ENCODE results near the gene PDSS2. TPM values are rescaled to one million over a fixed set of nuclear protein-coding genes. Genes with fewer than 3 reads are reported as not detected.

Gene PDSS2
- polyA plus RNA-seq, 3 donors: 10.1 to 13.9 (median 13.3) TPM

DNA sequence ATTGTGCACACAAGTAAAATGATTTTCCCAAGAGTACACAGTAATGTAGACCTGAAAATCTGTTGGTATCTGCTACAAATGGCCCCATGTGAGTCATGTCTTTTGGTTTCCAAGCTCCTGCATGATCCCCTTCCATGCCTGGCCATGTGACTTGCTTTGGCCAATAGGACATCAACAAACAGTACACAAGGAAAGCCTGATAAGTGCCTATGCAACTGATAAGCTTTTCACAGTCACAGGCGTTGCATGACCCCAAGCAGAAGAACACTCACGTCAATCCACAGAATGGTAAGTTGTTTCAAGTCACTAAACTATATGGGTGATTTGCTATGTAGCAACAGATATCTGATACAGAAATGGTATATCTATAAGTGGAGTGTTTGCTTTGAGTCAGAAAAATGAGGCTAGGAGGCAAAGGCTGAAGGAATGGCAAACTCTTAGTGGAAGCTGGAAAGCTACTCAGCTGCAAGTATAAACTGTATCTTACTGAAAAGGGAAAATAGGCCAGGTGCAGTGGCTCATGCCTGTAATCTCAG lies 184.0 kb downstream of the PDSS2 start:
- Histone ChIP-seq H3K27me3 (ENCODE audit: control insufficient read depth in 2 of 2, insufficient read depth in 2 of 2, low read length in 2 of 2) (no peaks in the 10 kb centered on the region), H4K20me1 (ENCODE audit: insufficient read depth, low read length) (no peaks in the 10 kb centered on the region), H3K9ac (ENCODE audit: insufficient read depth, low read length, poor library complexity, severe bottlenecking) (no peak overlapping the region), H2AFZ (ENCODE audit: insufficient read depth, low read depth, low read length, poor library complexity, severe bottlenecking) (no peak overlapping the region), H3K4me1 (ENCODE audit: control insufficient read depth in 1 of 2, insufficient read depth in 2 of 2, low read length in 2 of 2) (no peaks in the 10 kb centered on the region), H3K79me2 (ENCODE audit: insufficient read depth, low read length) (no peaks in the 10 kb centered on the region), H3K4me2 (replicated peaks; ENCODE audit: extremely low read depth, low read length, poor library complexity, severe bottlenecking) (no peak overlapping the region), H3K9me3 (replicated peaks in 1 of 2; ENCODE audit: control insufficient read depth in 1 of 2, insufficient read depth in 1 of 2, low read length in 2 of 2) (no peaks in the 10 kb centered on the region), H3K36me3 (replicated peaks in 1 of 2; ENCODE audit: control insufficient read depth in 1 of 2, insufficient read depth in 2 of 2, low read length in 2 of 2) (peaks cover 0 to 5% of the 10 kb centered on the region in 2 donors), H3K27ac (ENCODE audit: low read depth in 1 of 2, low read length in 2 of 2) (no peak overlapping the region), H3K4me3 (replicated peaks in 1 of 3; ENCODE audit: low read depth in 2 of 3, low read length in 3 of 3) (no peak overlapping the region)
- no peaks in the 10 kb centered on the region for H3K27me3 Mint-ChIP-seq (ENCODE audit: low read depth in 3 of 3)
- no peaks in the 10 kb centered on the region for H3K4me1 Mint-ChIP-seq
- H3K36me3 Mint-ChIP-seq: peaks cover 7 to 8% of the 10 kb centered on the region in 2 donors
- no peak for DNase-seq
- intact Hi-C loops (cut with micrococcal nuclease): no loop called here
- TF ChIP-seq, protein P1, sequence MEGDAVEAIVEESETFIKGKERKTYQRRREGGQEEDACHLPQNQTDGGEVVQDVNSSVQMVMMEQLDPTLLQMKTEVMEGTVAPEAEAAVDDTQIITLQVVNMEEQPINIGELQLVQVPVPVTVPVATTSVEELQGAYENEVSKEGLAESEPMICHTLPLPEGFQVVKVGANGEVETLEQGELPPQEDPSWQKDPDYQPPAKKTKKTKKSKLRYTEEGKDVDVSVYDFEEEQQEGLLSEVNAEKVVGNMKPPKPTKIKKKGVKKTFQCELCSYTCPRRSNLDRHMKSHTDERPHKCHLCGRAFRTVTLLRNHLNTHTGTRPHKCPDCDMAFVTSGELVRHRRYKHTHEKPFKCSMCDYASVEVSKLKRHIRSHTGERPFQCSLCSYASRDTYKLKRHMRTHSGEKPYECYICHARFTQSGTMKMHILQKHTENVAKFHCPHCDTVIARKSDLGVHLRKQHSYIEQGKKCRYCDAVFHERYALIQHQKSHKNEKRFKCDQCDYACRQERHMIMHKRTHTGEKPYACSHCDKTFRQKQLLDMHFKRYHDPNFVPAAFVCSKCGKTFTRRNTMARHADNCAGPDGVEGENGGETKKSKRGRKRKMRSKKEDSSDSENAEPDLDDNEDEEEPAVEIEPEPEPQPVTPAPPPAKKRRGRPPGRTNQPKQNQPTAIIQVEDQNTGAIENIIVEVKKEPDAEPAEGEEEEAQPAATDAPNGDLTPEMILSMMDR (IDR thresholded peaks at IDR 0.05): no peak
- H3K27ac Mint-ChIP-seq: no peak overlapping the region
- no peaks in the 10 kb centered on the region for H3K9me3 Mint-ChIP-seq
- no peak overlapping the region for H3K4me3 Mint-ChIP-seq
- WGBS (ENCODE audit: insufficient coverage): 80% methylated on average over 2 of the region's 2 CpGs

DNA sequence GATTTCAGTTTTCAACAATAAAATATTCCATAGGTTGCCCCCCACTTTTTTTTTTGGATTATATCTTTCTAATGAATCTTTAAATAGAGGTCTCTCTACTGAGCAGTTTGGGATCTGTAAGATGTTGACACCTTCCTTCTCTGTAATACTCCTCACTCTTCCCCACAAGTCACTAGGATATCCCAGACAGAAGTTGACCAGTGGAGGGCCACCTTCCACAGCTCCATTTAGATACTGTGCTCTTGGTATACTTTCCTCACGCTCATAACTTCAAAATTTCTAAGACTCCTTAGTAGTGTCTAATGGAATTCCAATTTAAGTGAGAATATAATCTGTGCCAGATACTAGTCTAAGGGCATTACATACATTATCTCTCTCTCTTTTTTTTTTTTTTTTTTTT lies 185.1 kb downstream of the PDSS2 start:
- Histone ChIP-seq H3K27ac (ENCODE audit: low read depth in 1 of 2, low read length in 2 of 2) (no peak overlapping the region), H3K79me2 (ENCODE audit: insufficient read depth, low read length) (no peaks in the 10 kb centered on the region), H3K27me3 (ENCODE audit: control insufficient read depth in 2 of 2, insufficient read depth in 2 of 2, low read length in 2 of 2) (no peaks in the 10 kb centered on the region), H3K9me3 (replicated peaks in 1 of 2; ENCODE audit: control insufficient read depth in 1 of 2, insufficient read depth in 1 of 2, low read length in 2 of 2) (no peaks in the 10 kb centered on the region), H2AFZ (ENCODE audit: insufficient read depth, low read depth, low read length, poor library complexity, severe bottlenecking) (no peak overlapping the region), H3K4me3 (replicated peaks in 1 of 3; ENCODE audit: low read depth in 2 of 3, low read length in 3 of 3) (no peak overlapping the region), H3K36me3 (replicated peaks in 1 of 2; ENCODE audit: control insufficient read depth in 1 of 2, insufficient read depth in 2 of 2, low read length in 2 of 2) (peaks cover 0 to 5% of the 10 kb centered on the region in 2 donors), H3K9ac (ENCODE audit: insufficient read depth, low read length, poor library complexity, severe bottlenecking) (no peak overlapping the region), H3K4me2 (replicated peaks; ENCODE audit: extremely low read depth, low read length, poor library complexity, severe bottlenecking) (no peak overlapping the region), H4K20me1 (ENCODE audit: insufficient read depth, low read length) (no peaks in the 10 kb centered on the region), H3K4me1 (ENCODE audit: control insufficient read depth in 1 of 2, insufficient read depth in 2 of 2, low read length in 2 of 2) (no peaks in the 10 kb centered on the region)
- DNase-seq: no peak
- no peak overlapping the region for H3K27ac Mint-ChIP-seq
- no CpG with 5 or more reads among the region's 1 CpG for WGBS (ENCODE audit: insufficient coverage)
- H3K36me3 Mint-ChIP-seq: peaks cover 7 to 8% of the 10 kb centered on the region in 2 donors
- H3K9me3 Mint-ChIP-seq: no peaks in the 10 kb centered on the region
- H3K4me1 Mint-ChIP-seq: no peaks in the 10 kb centered on the region
- no peaks in the 10 kb centered on the region for H3K27me3 Mint-ChIP-seq (ENCODE audit: low read depth in 3 of 3)
- no peak overlapping the region for H3K4me3 Mint-ChIP-seq
- intact Hi-C loops (cut with micrococcal nuclease): no loop called here
- TF ChIP-seq, protein P1 (IDR thresholded peaks at IDR 0.05): no peak
